ENCODE data around the gene ERBB4. TPM values are rescaled to one million over a fixed set of nuclear protein-coding genes. Genes with fewer than 3 reads are reported as not detected.

ERBB4 gene
- polyA plus RNA-seq, 4 donors, result 0.04 to 0.13 TPM; not detected in 2

- 42 to 45% (median 42%) methylated on average over 1 of the region's 1 CpG for WGBS, 3 donors
- DNase-seq (no peak), FAIRE-seq (no peak)
- H3K36me3 ChIP-seq (ENCODE audit: control insufficient read depth in 3 of 3, insufficient read depth in 2 of 3, low read depth in 1 of 3, low read length in 3 of 3), result no peaks in the 10 kb centered on the region
- H3K4me1 ChIP-seq (ENCODE audit: control insufficient read depth in 3 of 3, insufficient read depth in 2 of 3, low read depth in 1 of 3, low read length in 2 of 3), result no peaks in the 10 kb centered on the region
- H3K27me3 ChIP-seq (ENCODE audit: control insufficient read depth in 3 of 3, insufficient read depth in 3 of 3, low read length in 3 of 3), result no peaks in the 10 kb centered on the region
- no peak overlapping the region for H3K4me3 ChIP-seq (ENCODE audit: low read depth in 1 of 3, low read length in 3 of 3)
- no peak overlapping the region for H3K27ac ChIP-seq (ENCODE audit: low read depth in 1 of 3, low read length in 2 of 3)
- H3K9me3 ChIP-seq (ENCODE audit: control insufficient read depth in 2 of 2, insufficient read depth in 1 of 2, low read depth in 1 of 2, low read length in 1 of 2), result no peaks in the 10 kb centered on the region
Measured at GRCh38 chr2:212409560-212409959, 129.0 kb downstream of the ERBB4 start.

GRCh38 chr2:212408524-212408923 lies 130.1 kb downstream of the ERBB4 start:
- no peaks in the 10 kb centered on the region for H3K36me3 ChIP-seq (ENCODE audit: control insufficient read depth in 3 of 3, insufficient read depth in 2 of 3, low read depth in 1 of 3, low read length in 3 of 3)
- FAIRE-seq (no peak), DNase-seq (no peak)
- no peaks in the 10 kb centered on the region for H3K4me1 ChIP-seq (ENCODE audit: control insufficient read depth in 3 of 3, insufficient read depth in 2 of 3, low read depth in 1 of 3, low read length in 2 of 3)
- no peak overlapping the region for H3K27ac ChIP-seq (ENCODE audit: low read depth in 1 of 3, low read length in 2 of 3)
- no peak overlapping the region for H3K4me3 ChIP-seq (ENCODE audit: low read depth in 1 of 3, low read length in 3 of 3)
- WGBS, 3 donors, result 80 to 83% (median 82%) methylated on average over 4 of the region's 4 CpGs
- H3K9me3 ChIP-seq (ENCODE audit: control insufficient read depth in 2 of 2, insufficient read depth in 1 of 2, low read depth in 1 of 2, low read length in 1 of 2), result no peaks in the 10 kb centered on the region
- H3K27me3 ChIP-seq (ENCODE audit: control insufficient read depth in 3 of 3, insufficient read depth in 3 of 3, low read length in 3 of 3), result no peaks in the 10 kb centered on the region

GRCh38 chr2:212406716-212407115 lies 131.9 kb downstream of the ERBB4 start:
- H3K36me3 ChIP-seq (ENCODE audit: control insufficient read depth in 3 of 3, insufficient read depth in 2 of 3, low read depth in 1 of 3, low read length in 3 of 3), result no peaks in the 10 kb centered on the region
- WGBS, 3 donors, result 54 to 75% (median 72%) methylated on average over 1 of the region's 1 CpG
- H3K4me3 ChIP-seq (ENCODE audit: low read depth in 1 of 3, low read length in 3 of 3), result no peak overlapping the region
- no peaks in the 10 kb centered on the region for H3K27me3 ChIP-seq (ENCODE audit: control insufficient read depth in 3 of 3, insufficient read depth in 3 of 3, low read length in 3 of 3)
- FAIRE-seq (no peak), DNase-seq (no peak)
- no peaks in the 10 kb centered on the region for H3K9me3 ChIP-seq (ENCODE audit: control insufficient read depth in 2 of 2, insufficient read depth in 1 of 2, low read depth in 1 of 2, low read length in 1 of 2)
- H3K4me1 ChIP-seq (ENCODE audit: control insufficient read depth in 3 of 3, insufficient read depth in 2 of 3, low read depth in 1 of 3, low read length in 2 of 3), result no peaks in the 10 kb centered on the region
- H3K27ac ChIP-seq (ENCODE audit: low read depth in 1 of 3, low read length in 2 of 3), result no peak overlapping the region

GRCh38 chr2:212402316-212402715 lies 136.3 kb downstream of the ERBB4 start:
- FAIRE-seq (no peak), DNase-seq (no peak)
- 60 to 68% (median 64%) methylated on average over 4 of the region's 4 CpGs for WGBS, 3 donors
- no peak overlapping the region for H3K27ac ChIP-seq (ENCODE audit: low read depth in 1 of 3, low read length in 2 of 3)
- H3K36me3 ChIP-seq (ENCODE audit: control insufficient read depth in 3 of 3, insufficient read depth in 2 of 3, low read depth in 1 of 3, low read length in 3 of 3), result no peaks in the 10 kb centered on the region
- H3K27me3 ChIP-seq (ENCODE audit: control insufficient read depth in 3 of 3, insufficient read depth in 3 of 3, low read length in 3 of 3), result no peaks in the 10 kb centered on the region
- H3K9me3 ChIP-seq (ENCODE audit: control insufficient read depth in 2 of 2, insufficient read depth in 1 of 2, low read depth in 1 of 2, low read length in 1 of 2), result no peaks in the 10 kb centered on the region
- H3K4me1 ChIP-seq (ENCODE audit: control insufficient read depth in 3 of 3, insufficient read depth in 2 of 3, low read depth in 1 of 3, low read length in 2 of 3), result no peaks in the 10 kb centered on the region
- no peak overlapping the region for H3K4me3 ChIP-seq (ENCODE audit: low read depth in 1 of 3, low read length in 3 of 3)

- Histone ChIP-seq H3K9me3 (ENCODE audit: control insufficient read depth in 2 of 2, insufficient read depth in 1 of 2, low read depth in 1 of 2, low read length in 1 of 2) (no peaks in the 10 kb centered on the region), H3K27me3 (ENCODE audit: control insufficient read depth in 3 of 3, insufficient read depth in 3 of 3, low read length in 3 of 3) (no peaks in the 10 kb centered on the region), H3K4me3 (ENCODE audit: low read depth in 1 of 3, low read length in 3 of 3) (no peak overlapping the region), H3K27ac (ENCODE audit: low read depth in 1 of 3, low read length in 2 of 3) (no peak overlapping the region), H3K4me1 (ENCODE audit: control insufficient read depth in 3 of 3, insufficient read depth in 2 of 3, low read depth in 1 of 3, low read length in 2 of 3) (no peaks in the 10 kb centered on the region), H3K36me3 (ENCODE audit: control insufficient read depth in 3 of 3, insufficient read depth in 2 of 3, low read depth in 1 of 3, low read length in 3 of 3) (no peaks in the 10 kb centered on the region)
- DNase-seq, result no peak
- no peak for FAIRE-seq
- WGBS, 3 donors, result 9 to 73% (median 53%) methylated on average over 1 of the region's 1 CpG
Measured at GRCh38 chr2:212398316-212398715, 140.3 kb downstream of the ERBB4 start.

GRCh38 chr2:212392544-212392943 lies 146.1 kb downstream of the ERBB4 start:
- Histone ChIP-seq H3K4me3 (ENCODE audit: low read depth in 1 of 3, low read length in 3 of 3) (no peak overlapping the region), H3K27me3 (ENCODE audit: control insufficient read depth in 3 of 3, insufficient read depth in 3 of 3, low read length in 3 of 3) (no peaks in the 10 kb centered on the region), H3K9me3 (ENCODE audit: control insufficient read depth in 2 of 2, insufficient read depth in 1 of 2, low read depth in 1 of 2, low read length in 1 of 2) (no peaks in the 10 kb centered on the region), H3K27ac (ENCODE audit: low read depth in 1 of 3, low read length in 2 of 3) (no peak overlapping the region), H3K4me1 (ENCODE audit: control insufficient read depth in 3 of 3, insufficient read depth in 2 of 3, low read depth in 1 of 3, low read length in 2 of 3) (no peaks in the 10 kb centered on the region), H3K36me3 (ENCODE audit: control insufficient read depth in 3 of 3, insufficient read depth in 2 of 3, low read depth in 1 of 3, low read length in 3 of 3) (no peaks in the 10 kb centered on the region)
- no peak for DNase-seq
- no peak for FAIRE-seq
- WGBS, 3 donors, result 84 to 90% (median 86%) methylated on average over 3 of the region's 3 CpGs

GRCh38 chr2:212392043-212392442 lies 146.6 kb downstream of the ERBB4 start:
- WGBS, 3 donors, result 74 to 82% (median 76%) methylated on average over 2 of the region's 2 CpGs
- Histone ChIP-seq H3K27ac (ENCODE audit: low read depth in 1 of 3, low read length in 2 of 3) (no peak overlapping the region), H3K4me3 (ENCODE audit: low read depth in 1 of 3, low read length in 3 of 3) (no peak overlapping the region), H3K27me3 (ENCODE audit: control insufficient read depth in 3 of 3, insufficient read depth in 3 of 3, low read length in 3 of 3) (no peaks in the 10 kb centered on the region), H3K36me3 (ENCODE audit: control insufficient read depth in 3 of 3, insufficient read depth in 2 of 3, low read depth in 1 of 3, low read length in 3 of 3) (no peaks in the 10 kb centered on the region), H3K9me3 (ENCODE audit: control insufficient read depth in 2 of 2, insufficient read depth in 1 of 2, low read depth in 1 of 2, low read length in 1 of 2) (no peaks in the 10 kb centered on the region), H3K4me1 (ENCODE audit: control insufficient read depth in 3 of 3, insufficient read depth in 2 of 3, low read depth in 1 of 3, low read length in 2 of 3) (no peaks in the 10 kb centered on the region)
- FAIRE-seq, result no peak
- no peak for DNase-seq

GRCh38 chr2:212387146-212387545 lies 151.5 kb downstream of the ERBB4 start:
- Histone ChIP-seq H3K27ac (ENCODE audit: low read depth in 1 of 3, low read length in 2 of 3) (no peak overlapping the region), H3K27me3 (ENCODE audit: control insufficient read depth in 3 of 3, insufficient read depth in 3 of 3, low read length in 3 of 3) (no peaks in the 10 kb centered on the region), H3K36me3 (ENCODE audit: control insufficient read depth in 3 of 3, insufficient read depth in 2 of 3, low read depth in 1 of 3, low read length in 3 of 3) (no peaks in the 10 kb centered on the region), H3K4me3 (ENCODE audit: low read depth in 1 of 3, low read length in 3 of 3) (no peak overlapping the region), H3K9me3 (ENCODE audit: control insufficient read depth in 2 of 2, insufficient read depth in 1 of 2, low read depth in 1 of 2, low read length in 1 of 2) (no peaks in the 10 kb centered on the region), H3K4me1 (ENCODE audit: control insufficient read depth in 3 of 3, insufficient read depth in 2 of 3, low read depth in 1 of 3, low read length in 2 of 3) (no peaks in the 10 kb centered on the region)
- FAIRE-seq (no peak), DNase-seq (no peak)
- 78 to 92% (median 88%) methylated on average over 4 of the region's 4 CpGs for WGBS, 3 donors

GRCh38 chr2:212385241-212385640 lies 153.4 kb downstream of the ERBB4 start:
- Histone ChIP-seq H3K27ac (ENCODE audit: low read depth in 1 of 3, low read length in 2 of 3) (no peak overlapping the region), H3K36me3 (ENCODE audit: control insufficient read depth in 3 of 3, insufficient read depth in 2 of 3, low read depth in 1 of 3, low read length in 3 of 3) (no peaks in the 10 kb centered on the region), H3K27me3 (ENCODE audit: control insufficient read depth in 3 of 3, insufficient read depth in 3 of 3, low read length in 3 of 3) (no peaks in the 10 kb centered on the region), H3K4me1 (ENCODE audit: control insufficient read depth in 3 of 3, insufficient read depth in 2 of 3, low read depth in 1 of 3, low read length in 2 of 3) (no peaks in the 10 kb centered on the region), H3K9me3 (ENCODE audit: control insufficient read depth in 2 of 2, insufficient read depth in 1 of 2, low read depth in 1 of 2, low read length in 1 of 2) (no peaks in the 10 kb centered on the region), H3K4me3 (ENCODE audit: low read depth in 1 of 3, low read length in 3 of 3) (no peak overlapping the region)
- no peak for DNase-seq
- 59 to 80% (median 70%) methylated on average over 2 of the region's 2 CpGs for WGBS, 3 donors
- FAIRE-seq, result no peak
